CD1c-positive myeloid dendritic cell (primary cell): ENCODE data around the gene RBM47.
"Not testable (repeated sequence)": the region's sequence is repeated elsewhere in the genome, so short reads cannot be mapped to it uniquely, and the experiment has no call there.

ENCODE experiments used
- DNase-seq: peaks from one replicate; pipeline ENCODE4 v3.0.0-alpha.2; 2016; ENCODE audit errors: extremely low spot score

The RBM47 gene

DNA sequence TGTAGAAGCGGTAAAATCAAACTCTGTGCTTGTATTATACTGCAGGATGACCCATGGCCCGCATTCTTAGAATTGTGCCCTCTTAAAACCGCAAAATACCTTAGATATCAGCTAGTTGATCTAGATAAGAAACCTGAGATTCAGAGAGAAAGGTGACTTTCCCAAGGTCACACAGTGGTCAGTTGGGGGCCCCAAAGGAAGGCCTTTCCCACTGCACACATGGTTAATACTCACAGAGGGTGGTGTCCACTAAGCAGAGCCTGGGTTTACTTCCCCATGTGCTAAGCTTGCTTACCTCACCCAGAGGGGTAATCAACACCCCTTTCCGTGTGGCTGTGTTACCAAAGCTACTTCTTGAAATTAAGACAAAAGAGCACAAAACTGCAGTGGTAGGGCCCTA is 66.3 kb downstream of the RBM47 start:
- peak; percentile 86 for DNase-seq

DNA sequence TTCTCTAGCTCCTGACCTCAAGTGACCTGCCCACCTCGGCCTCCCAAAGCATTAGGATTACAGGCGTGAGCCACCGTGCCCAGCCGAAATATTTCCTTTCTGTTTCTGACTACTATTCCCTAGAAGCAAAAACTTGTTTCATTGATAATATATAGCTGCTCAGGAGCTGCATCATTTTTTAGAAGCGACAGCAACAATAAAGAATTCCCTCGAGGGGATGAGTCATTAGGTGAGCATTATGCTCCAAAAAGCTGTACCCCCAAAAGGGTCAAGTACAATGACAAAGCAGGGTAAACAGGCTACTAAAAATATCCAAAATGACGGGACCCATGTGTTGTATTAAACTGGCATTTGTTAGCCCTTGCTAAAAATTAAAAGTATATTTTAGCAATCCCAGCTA is 67.0 kb downstream of the RBM47 start:
- peak; percentile 39 for DNase-seq

DNA sequence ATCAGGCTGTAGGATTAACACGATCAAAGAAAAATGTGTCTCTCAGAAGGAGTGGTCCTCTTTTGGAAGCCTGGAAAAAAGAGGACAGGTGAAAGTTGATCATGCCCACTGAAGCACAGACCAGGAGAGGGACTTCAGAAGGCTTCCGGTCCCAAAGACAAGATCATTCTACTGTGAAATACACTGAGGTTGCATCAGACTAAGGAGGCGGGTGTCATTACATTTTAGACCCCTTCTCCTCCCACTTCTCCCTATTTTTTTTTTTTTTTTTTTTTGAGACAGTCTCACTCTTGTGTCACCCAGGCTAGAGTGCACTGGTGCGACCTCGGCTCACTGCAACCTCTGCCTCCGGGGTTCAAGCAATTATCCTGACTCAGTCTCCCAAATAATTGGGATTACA is 67.5 kb downstream of the RBM47 start:
- DNase-seq = peak; percentile 79

DNA sequence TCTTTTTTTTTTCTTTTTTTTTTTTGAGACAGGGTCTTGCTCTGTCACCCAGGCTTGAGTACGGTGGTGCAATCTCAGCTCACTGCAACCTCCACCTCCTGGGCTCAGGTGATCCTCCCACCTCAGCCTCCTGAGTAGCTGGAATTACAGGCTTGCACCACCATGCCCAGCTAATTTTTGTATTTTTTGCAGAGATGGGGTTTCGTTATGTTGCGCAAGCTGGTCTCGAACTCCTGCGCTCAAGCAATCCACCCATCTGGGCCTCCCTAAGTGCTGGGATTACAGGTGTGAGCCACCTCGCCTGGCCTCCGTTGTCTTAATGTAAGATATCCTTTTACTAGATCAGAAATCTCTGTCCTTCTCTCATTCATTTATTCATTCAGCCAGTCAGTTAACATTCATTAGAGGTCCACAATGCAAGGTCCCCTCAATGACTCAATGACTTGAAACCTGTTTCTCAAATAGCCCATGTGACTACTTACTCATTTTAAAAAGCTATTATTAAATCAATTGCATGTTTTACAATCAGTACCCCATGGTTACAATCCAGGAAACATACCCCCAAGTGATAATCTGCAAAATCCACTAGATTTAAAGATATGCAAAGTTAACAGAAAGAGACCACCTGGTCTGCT is 68.0 kb downstream of the RBM47 start:
- peak; percentile 51 for DNase-seq

DNA sequence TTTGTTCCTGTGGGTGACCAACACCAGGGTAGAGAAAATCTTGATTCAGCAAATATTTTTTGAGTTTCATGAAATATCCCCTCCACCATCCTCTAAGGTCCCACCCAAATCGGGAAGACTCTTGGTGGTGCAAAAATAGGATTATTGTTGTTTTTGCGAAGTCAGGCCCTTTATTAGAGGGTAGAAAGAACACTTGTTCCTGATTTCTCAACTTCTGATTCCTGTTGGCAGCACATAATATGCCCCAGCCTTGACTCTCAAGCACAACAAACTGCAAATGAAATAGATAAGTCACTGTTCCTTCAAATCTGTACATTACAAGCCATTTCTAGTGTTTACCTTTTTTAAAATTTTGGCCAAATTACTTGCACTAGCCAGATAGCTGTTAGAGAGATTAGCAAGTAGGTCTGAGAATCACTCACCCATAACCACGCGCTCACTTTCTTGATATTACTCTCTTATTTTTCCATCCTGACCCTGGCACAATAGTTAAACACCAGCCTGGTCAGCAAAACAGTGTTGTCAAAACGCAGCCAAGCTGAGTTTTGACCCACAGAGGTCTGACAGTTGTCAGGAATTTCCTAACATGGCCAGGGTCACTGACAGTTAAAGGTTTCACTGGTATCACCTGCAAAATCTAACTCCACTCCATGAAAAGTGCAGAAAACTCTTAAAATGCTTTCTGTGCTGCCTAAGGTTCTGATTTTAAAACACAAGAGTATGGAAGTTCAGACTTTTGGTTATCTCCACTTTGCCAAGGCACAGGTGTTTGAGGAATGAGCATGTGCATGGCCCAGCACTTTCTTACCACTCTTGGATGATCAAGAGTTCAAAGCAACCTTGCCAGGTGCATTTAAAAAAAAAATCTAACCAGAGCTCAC is 69.8 kb downstream of the RBM47 start:
- DNase-seq = peak; percentile 46

DNA sequence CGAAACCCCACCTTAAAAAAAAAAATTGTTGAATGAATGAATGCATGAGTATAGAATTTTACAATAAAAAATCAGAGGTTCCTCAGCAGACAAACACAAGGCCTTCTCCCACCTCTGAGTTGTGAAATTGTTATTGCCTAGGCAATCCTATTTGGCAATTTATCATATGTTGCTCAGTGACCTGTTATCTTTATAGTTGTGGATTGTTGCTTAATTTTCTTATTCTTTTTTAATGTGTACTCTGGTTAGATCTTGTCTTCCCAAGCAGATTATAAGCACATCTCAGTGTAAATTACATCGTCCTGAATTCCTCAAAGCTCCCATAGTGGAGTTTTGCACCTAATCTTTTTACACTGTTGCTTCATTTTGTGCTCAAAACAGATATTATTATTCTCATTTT is 71.9 kb downstream of the RBM47 start:
- DNase-seq = peak; percentile 58

DNA sequence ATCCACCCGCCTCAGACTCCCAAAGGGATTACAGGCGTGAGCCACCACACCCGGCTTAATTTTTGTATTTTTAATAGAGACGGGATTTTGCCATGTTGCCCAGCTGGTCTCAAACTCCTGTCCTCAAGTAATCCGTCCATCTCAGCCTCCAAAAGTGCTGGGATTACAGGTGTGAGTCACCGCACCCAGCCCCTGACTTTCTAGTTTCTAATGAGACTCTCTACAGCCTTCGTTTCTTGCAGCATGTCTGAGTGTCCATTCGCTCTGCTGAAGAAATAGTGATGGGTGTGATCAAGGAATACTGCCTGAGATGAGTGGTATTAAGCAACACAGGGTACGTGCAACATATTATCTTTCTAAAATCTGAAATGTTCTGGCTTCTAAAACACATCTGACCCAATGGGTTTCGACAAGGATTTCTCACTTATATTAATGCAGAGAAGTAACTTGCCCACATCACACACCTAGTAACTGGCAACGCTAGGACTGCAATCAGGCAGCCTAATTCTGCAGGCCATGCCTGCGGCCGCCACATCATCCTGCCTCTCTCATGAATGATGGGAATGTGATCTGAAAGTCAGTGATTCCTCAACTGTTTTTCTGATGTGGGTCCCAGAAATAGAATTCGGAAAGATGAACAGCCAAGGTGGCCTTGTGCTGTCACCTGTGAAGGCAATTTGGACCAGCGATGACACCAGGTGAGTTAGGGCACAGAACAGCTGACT is 74.3 kb downstream of the RBM47 start:
- no peak for DNase-seq

DNA sequence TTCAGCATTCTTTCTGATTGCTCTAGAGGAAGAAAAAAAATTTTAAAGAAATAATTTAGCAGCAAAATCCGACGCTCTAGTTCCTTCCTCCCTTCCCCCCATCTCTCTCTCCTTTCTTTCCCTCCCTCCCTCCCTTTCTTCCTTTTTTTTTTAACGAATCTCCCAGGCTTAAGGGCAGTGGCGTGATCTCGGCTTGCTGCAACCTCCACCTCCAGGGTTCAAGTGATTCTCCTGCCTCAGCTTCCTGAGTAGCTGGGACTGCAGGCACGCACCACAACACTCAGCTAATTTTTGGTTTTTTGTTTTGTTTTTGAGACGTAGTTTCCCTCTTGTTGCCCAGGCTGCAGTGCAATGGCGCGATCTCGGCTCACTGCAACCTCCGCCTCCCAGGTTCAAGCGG is 75.0 kb downstream of the RBM47 start:
- peak; percentile 50 for DNase-seq

DNA sequence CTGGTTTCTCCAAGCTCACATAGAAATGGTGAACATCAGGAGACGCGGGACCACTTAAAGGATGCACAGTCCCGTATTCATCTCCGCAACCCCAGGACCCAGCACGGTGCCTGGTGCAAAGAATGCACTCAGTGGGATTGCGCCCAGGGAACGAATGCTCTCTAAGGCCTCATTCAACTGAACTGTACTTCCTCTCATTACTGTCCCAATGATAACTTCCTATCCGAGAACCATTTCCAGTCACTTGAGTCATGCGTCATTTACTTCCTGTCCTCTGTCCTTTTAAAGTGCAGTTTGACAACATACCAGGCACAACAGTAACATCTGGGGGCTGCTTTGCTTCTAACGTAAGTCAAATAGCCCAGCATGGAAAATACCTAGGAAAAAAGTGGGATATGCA is 75.7 kb downstream of the RBM47 start:
- DNase-seq = peak; percentile 91

DNA sequence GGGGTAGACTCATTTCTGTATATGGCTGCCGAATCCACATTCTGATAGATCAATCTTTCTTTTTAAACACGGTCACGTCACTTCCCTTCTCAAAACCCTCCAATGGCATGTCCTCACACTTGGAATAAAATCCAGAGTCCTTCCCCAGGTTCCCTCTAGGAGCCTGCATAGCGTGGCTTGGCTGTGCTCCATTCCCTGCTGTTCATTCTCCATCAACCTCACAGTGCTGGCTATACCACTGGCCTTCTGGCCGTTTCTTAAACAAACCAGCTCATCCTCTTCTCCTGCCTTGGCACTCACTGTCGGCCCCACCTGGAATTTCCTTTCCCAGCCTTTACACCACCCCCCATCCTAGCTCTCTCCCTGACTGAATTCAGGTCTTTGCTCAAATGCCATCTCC is 77.1 kb downstream of the RBM47 start:
- no peak for DNase-seq

DNA sequence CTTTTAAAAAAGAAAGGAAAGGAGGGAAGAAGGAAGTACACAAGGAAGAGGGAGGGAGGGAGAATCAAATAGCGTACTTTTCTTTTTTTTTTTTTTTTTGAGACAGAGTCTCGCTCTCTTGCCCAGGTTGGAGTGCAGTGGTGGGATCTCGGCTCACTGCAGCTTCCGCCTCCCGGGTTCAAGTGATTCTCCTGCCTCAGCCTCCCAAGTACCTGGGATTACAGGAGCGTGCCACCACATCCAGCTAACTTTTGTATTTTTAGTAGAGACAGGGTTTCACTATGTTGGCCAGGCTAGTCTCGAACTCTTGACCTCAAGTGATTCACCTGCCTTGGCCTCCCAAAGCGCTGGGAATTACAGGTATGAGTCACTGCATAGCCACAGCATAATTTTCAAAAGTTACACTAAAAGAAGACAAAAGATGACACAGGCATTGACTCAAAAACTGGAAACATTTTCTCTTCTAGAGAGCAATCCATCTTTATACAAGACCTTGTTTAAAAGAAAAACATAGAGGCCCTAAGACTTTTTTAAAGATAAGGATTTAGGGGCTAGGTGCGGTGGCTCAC is 78.0 kb downstream of the RBM47 start:
- peak; percentile 46 for DNase-seq

DNA sequence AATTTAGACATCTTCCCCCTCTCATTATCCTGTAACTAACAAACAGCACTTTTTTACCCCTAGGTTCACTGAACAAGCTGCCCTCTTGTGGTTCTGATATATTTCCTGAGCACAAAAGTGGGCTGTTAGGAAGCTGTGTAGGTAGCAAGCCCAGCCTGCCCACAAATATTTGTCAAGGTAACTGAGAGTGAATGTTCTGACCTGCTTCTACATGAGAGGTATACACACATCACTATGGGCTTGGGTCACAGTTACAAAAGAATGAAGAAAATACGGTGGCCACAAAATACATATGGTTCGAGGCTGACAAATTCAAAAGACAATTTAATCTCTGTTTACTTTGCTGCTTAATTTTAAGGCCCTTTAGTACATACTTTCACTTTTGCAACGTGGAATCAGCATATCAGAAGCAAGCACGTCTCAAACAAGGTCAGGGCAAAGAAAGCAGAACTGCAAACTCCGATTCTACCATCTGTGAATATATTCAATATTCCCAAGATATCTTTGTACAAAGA is 78.7 kb downstream of the RBM47 start:
- DNase-seq = peak; percentile 61

DNA sequence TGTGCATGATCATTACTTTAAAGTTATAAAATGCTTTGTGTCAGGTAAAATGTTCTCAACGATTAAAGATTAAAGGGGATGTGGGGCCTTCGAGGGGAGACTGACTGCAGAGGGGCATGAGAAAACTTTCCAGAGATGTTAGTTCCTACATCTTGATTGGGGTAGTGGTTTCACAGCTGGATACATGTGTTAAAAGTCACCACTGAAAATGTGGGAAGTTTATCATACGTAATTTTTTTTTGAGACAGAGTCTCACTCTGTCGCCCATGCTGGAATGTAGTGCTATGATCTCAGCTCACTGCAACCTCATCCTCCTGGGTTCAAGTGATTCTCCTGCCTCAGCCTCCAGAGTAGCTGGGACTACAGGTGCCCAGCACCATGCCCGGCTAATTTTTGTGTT is 79.5 kb downstream of the RBM47 start:
- peak; percentile 40 for DNase-seq

DNA sequence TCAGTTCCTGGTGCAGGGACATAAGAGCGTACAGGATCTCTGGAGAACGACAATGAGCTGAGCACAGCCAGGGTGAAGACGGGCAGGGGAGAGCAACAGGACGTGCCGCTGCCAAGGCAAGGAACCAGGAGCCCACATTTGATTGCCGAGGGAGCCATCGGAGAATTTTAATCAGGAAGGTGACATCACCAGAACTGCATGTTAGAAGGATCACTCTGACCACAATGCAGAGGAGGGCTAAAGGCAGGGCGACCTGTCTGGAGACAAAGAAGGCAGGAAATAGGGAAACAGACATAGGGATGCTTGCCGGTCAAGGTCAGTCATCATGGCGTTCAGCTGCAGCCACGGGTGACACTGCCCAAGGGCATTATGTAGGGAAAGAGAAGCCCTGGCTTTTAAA is 81.4 kb downstream of the RBM47 start:
- DNase-seq = peak; percentile 30

DNA sequence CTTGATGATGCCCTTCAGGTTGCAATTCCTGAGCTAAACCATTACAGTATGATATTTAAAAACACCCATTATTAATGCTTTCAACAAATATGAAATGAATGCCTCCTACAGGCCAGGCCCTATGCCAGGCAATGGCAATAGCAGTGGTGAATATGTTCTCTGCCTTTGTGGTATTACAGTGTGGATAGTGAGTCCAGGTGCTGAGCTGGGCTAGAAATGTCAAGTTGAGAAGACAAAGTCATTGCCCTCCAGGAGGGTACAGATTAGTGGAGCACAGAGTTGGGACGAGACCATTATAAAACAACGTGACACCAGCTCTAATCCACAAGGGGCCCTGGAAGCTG is 81.9 kb downstream of the RBM47 start:
- DNase-seq = no peak

DNA sequence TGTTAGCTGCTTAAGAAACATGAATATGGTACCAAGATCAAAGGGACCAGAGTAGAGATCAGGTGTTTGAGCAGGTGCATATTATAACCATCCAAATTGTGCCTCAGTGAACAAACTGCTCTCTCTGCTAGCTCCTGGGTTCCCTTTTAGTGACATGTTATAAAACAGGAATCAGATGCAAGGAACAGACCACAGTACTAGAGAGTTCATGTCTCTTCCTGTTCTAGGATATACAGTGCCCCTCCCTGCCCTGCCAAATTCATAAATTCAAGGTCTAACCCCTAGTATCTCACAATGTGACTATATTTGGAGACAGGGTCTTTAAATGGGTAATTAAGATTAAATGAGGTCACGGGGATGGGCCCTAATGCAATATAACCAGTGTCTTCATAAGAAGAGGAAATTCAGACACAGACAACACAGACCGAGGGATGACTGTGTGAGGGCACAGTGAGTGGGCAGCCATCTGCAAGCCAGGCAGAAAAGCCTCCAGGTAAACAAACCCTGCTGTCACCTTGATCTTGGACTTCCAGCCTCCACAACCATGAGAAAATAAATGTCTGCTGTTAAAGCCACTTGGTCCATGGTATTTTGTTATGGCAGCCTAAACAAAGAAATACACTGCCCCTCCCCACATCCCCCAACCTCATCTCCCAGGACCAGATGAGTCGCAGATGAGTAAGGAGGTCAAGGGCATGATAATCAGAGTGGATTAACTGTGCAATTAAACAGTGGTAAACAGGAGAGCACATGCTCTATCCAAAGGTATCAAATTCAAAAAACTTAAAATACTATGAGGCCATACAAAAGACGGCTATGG is 82.5 kb downstream of the RBM47 start:
- DNase-seq = peak; percentile 50

DNA sequence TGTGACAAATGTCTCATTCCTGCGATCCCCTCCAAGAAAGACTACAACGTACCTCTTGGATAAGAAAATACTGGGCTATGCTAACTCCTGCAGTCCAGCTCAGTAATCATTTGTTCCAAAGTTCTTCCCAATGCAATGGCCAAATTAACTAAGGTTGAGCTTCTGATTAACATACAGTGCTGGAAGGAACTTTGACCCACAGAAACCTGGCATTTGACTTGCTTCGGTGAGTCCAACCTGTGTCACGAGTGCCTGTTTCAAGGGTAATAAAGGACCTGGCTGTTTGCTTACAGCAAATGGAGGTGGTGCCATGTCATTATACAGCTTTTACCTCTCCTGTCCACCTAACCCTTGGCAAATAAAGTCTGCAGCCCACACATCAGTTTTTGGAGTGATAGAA is 83.2 kb downstream of the RBM47 start:
- DNase-seq = no peak

DNA sequence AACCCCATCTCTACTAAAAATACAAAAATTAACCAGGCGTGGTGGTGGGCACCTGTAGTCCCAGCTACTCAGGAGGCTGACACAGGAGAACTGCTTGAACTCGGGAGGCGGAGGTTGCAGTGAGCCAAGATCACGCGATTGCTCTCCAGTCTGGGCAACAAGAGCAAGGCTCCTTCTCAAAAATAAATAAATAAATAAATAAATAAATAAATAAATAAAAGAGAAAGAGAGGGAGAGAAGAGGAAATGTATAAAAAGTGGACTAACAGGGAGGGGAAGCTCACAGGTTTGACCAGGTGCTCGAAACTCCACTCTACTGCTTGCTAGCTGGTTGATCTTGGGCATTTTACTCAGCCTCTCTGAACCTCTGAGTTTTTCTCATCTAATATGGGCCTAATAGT is 84.2 kb downstream of the RBM47 start:
- not testable (repeated sequence) for DNase-seq

DNA sequence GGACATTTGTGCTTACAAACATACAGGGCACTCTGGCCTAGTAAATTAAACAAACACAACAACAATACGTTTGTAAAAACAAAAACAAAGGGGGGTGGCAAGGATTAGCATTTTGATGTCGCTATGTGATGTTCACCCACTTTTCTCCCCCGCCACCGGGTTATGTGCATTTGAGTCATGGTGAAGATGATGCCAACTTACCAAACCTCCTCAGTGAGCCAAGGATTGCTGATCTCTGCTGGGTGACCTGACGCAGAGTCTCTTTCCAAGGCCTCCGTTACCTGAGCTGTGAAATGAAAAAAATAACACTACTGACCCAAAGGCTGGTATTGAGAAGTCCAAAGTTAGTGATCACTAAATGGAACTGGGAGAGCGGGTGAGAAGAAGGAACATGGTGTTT is 85.4 kb downstream of the RBM47 start:
- no peak for DNase-seq

DNA sequence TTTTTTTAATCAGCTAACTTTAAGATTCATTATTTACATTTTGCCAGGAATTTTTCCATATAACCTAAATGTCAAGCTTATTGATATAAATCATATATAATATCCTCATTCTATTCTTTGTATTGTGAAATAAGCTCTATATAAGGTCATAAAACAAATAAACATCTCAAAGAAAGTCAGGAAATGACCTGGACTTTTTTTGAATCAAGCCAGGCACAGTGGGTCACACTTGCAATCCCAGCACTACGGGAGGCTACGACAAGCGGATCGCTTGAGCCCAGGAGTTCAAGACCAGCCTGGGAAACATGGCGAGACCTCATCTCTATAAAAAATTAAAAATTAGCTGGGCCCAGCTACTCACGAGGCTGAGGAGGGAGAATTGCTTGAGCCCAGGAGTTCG is 88.9 kb downstream of the RBM47 start:
- no peak for DNase-seq

DNA sequence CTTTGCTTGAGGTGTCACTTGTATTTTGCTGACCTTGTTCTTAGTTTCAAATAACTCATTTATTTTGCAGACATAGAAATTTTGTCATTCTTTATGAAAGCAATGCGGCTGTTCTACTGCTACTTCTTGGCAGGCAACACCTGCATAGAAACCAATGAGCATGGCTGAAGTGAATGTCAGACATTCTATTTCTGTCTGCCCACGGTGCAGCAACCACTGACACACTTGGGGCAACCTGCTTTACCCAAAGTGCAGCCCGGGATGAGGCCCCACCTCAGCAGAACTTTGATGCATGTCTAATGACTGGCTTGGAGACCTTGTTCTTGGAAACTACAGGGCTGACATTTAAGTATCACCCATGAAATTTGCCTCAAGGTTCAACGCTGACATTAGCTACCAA is 93.6 kb downstream of the RBM47 start:
- no peak for DNase-seq
